WTC11 (cell line): ENCODE data around the gene AGPS.

Source experiments
- ATF2 ChIP-seq: sonication (generic); formaldehyde crosslinking; IDR thresholded peaks from 2 replicates; pipeline ENCODE4 v1.8.1; 2022; ENCODE audit warnings: low read depth, missing genetic modification reagents, borderline replicate concordance
- OVOL2 ChIP-seq: fragments of 250-450 bp; sonication (Bioruptor Pico); IDR thresholded peaks from 2 replicates; pipeline ENCODE4 v1.9.0; 2021; ENCODE audit warnings: mild to moderate bottlenecking, borderline replicate concordance
- SMAD3 ChIP-seq: sonication (generic); formaldehyde crosslinking; IDR thresholded peaks from 2 replicates; pipeline ENCODE4 v1.8.0; 2022; ENCODE audit warnings: missing genetic modification reagents, mild to moderate bottlenecking, borderline replicate concordance
- TF ChIP-seq, protein P1 (sequence below): fragments of 200-600 bp; IDR thresholded peaks from 2 replicates; pipeline ENCODE4 v1.8.0; 2022; ENCODE audit warnings: antibody characterized with exemption

GRCh38 chr2:177553176-177553884 is 160.8 kb downstream of the AGPS start:
- TF ChIP-seq OVOL2 (CRISPR knock-in tag) = no peak
- TF ChIP-seq, protein P1, sequence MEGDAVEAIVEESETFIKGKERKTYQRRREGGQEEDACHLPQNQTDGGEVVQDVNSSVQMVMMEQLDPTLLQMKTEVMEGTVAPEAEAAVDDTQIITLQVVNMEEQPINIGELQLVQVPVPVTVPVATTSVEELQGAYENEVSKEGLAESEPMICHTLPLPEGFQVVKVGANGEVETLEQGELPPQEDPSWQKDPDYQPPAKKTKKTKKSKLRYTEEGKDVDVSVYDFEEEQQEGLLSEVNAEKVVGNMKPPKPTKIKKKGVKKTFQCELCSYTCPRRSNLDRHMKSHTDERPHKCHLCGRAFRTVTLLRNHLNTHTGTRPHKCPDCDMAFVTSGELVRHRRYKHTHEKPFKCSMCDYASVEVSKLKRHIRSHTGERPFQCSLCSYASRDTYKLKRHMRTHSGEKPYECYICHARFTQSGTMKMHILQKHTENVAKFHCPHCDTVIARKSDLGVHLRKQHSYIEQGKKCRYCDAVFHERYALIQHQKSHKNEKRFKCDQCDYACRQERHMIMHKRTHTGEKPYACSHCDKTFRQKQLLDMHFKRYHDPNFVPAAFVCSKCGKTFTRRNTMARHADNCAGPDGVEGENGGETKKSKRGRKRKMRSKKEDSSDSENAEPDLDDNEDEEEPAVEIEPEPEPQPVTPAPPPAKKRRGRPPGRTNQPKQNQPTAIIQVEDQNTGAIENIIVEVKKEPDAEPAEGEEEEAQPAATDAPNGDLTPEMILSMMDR = no peak
- no peak for TF ChIP-seq ATF2 (CRISPR knock-in tag)
- TF ChIP-seq SMAD3 (CRISPR knock-in tag) = no peak
